T-helper 1 cell (primary cell): ENCODE measurements around the gene USP4.
A peak's percentile ranks its signal among the peaks of the same experiment; 100 is the strongest.
"Not testable (repeated sequence)": the region's sequence is repeated elsewhere in the genome, so short reads cannot be mapped to it uniquely, and the experiment has no call there.

Experiments used
- DNase-seq, 5 donors: peaks; one replicate each; pipeline ENCODE4 v3.0.0-alpha.2; 2012 to 2020
- total RNA-seq, 4 donors: gene quantifications; one replicate each; lab custom pipeline; 2026; lab: John Stamatoyannopoulos, UW

Gene USP4, protein sequence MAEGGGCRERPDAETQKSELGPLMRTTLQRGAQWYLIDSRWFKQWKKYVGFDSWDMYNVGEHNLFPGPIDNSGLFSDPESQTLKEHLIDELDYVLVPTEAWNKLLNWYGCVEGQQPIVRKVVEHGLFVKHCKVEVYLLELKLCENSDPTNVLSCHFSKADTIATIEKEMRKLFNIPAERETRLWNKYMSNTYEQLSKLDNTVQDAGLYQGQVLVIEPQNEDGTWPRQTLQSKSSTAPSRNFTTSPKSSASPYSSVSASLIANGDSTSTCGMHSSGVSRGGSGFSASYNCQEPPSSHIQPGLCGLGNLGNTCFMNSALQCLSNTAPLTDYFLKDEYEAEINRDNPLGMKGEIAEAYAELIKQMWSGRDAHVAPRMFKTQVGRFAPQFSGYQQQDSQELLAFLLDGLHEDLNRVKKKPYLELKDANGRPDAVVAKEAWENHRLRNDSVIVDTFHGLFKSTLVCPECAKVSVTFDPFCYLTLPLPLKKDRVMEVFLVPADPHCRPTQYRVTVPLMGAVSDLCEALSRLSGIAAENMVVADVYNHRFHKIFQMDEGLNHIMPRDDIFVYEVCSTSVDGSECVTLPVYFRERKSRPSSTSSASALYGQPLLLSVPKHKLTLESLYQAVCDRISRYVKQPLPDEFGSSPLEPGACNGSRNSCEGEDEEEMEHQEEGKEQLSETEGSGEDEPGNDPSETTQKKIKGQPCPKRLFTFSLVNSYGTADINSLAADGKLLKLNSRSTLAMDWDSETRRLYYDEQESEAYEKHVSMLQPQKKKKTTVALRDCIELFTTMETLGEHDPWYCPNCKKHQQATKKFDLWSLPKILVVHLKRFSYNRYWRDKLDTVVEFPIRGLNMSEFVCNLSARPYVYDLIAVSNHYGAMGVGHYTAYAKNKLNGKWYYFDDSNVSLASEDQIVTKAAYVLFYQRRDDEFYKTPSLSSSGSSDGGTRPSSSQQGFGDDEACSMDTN
- total RNA-seq: 70.7 to 111 (median 106) reads per million in 4 donors

DNA sequence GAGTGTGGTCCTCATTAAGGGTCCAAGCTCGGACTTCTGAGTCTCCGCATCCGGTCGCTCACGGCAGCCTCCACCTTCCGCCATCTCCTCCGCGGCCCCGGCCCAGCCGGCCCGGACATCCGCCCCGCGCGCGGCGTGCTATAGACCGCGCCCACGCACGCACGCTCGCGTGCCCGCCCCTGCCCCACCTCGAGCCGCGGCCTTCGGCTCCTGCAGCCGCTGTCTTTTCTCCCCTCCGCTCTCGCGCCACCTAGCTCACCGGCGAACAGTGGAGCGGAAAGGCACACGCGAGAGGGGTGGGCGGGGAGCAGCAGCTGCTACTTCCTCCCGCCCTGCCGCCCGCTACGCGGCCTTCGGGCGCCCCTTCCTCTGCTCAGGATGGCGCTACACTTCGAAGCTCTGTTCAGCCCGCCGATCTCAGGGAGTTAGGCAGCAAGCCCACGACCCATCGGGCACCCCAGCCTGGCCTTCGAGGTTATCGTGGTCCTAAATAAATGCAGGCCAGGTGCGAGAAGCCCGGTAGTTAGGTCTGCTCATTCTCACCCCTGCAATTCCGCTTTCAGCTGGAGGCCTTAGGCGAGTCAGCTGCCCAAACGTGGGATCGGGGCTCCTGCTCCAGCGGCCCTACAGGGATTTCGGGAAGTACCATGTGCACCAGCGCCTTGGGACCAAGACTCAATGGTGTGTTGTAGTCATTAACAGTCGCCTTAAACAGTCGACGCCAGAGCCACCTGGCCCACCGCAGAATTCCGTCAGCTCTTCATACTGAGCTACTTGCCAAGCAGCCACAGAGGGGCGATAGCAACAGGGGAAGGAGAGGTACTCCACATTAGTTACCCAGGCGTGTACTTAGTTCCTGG, at the start of gene USP4:
TSS of gene USP4 (minus strand) at position 113 of the 860 bp plus-strand sequence. CDS start at position 84, 29 bp downstream.
- DNase-seq: peak; percentile 78 to 97 (median 88)

DNA sequence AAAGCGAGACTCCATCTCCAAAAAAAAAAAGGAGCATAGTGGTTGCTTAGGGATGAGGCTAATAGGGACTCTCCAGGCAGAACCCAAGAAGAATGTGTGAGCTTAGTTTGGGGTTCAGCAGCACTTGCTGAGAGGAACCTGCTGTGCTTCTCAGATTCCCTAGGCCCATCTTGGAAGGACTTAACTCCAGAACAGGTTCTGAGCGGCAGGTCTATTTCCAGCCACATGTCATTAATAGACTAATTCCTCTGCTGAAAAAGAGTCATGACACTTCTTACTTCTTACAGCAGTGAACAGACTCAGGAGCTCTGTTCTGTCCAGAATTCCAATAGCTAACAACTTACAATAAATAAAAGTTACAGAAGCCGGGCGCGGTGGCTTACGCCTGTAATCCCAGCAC, 49.4 kb upstream of the USP4 start:
- DNase-seq: no peak

DNA sequence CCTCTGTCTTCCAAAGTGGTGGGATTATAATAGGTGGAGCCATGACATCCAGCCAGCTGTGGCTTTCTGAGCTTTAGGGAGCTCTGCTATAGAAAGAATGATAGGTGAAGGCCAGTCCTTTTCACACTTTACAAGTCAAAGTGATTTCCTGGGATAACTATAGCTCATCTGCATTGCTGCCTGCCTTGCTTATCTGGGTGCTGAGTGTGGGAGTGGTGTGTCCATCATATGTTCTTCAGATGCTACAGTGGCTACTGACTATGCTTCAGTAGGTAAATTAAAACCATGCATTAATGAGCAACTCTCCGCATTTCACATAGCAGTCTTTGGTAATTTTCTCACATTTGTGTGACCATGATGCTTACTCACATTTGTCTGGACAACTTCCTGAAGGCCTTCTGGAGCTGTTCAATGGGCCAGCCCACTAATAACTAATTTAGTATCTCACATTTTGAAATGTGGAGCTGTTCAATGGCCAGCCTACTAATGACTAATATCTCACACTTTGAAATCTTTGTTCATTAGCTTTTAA, 48.5 kb upstream of the USP4 start:
- no peak for DNase-seq

DNA sequence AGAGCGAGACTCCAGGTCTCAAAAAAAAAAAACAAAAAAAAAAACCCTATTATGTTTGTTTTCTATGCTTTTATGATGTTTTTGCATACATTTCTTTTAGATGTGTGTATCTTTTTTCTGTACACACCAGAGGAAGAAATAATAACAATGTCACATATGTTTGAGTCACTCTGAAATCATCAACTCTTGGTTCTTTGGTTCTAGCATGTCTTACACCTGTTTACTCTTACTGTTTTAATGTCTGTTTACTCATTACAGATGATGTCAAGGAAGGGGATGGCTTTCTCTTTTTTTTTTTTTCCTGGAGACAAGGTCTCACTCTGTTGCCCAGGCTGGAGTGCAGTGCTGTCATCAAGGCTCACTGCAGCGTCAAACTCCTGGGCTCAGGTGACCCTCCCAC, 47.9 kb upstream of the USP4 start:
- DNase-seq: no peak

DNA sequence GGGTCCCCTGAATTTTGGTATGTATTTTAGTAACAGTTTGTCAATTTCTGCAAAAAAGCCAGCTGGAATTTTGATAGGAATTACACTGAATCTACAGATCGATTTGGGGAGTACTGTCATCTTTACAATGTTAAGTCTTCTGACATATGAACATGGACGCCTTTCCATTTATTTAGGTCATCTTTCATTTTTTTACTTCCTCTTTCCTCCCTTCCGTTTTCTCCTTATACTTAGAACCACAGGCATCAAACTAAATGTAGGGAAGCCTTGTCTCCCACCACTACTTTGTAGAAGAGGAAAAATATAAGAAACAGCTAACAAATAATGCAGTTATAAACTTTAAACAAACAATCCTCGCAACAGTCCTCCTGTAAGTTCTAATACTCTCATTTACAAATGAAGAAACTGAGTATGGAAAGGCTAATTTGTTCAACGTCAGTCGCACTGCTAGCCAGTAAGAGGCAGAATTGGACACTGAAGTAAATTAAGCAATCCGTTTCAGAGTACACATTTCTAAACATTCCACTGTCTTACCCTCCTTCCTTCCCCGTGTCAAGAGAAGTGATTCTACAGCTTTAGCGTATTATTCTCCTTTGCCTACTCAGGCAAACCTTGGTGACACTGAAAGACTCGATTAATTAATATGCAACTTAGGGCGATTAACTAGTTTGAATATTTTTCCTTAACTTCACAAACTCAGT, 46.4 kb upstream of the USP4 start:
- no peak for DNase-seq

DNA sequence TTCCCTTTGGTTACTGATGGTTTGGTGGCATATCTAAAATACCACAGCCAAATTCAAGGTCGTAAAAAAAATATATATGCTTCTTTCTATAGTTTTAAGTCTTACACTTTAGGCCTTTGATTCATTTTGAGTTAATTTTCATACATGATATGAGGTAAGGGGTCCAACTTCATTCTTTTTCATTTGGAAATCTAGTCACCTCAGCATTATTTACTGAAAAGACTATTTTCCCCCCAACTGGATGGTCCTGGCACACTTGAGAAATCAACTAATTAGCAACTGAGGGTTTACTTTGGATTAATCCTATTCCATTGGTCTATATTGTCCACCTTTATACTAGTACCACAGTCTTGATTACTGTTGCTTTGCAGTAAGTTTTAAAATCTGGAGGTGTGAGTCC, 45.8 kb upstream of the USP4 start:
- DNase-seq: no peak

DNA sequence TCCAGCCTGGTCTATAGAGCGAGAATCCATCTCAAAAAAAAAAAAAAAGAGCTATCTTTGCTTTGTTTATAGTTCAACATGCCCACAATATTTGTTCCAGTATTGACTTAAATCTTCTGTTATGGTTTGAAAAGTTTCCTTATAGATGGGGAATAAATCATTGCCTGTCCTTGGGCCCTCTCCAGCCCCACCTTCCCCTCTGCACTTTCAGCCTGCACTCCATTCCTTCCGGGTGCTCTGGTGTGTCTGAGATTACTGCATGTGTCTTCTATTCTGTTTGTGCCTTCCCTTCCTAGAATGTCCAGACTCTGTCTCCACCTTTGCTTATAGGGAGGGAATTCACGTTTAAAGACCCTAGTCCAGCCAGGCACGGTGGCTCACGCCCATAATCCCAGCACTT, 43.5 kb upstream of the USP4 start:
- DNase-seq: no peak

DNA sequence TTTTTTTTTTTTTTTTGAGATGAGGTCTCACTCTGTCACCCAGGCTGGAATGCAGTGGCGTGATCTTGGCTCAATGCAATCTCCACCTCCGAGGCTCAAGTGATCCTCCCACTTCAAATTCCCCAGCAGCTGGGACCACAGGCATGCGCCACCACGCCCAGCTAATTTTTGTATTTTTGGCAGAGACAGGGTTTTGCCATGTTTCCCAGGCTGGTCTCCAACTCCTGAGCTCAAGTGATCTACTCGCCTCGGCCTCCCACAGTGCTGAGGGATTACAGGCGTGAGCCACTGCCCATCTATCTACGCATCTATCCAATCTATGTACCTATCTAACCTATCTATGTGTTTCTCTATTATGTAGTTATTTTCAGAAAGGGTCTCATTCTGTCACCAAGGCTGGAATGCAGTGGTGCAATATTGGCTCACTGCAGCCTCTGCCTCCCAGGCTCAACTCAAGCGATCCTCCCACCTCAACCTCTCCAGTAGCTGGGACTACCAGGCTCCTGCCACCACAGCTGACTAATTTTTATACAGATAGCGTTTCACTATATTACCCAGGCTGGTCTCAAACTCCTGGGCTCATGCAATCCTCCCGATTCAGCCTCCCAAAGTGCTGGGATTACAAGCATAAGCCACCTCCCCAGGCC, 38.5 kb upstream of the USP4 start:
- no peak for DNase-seq

DNA sequence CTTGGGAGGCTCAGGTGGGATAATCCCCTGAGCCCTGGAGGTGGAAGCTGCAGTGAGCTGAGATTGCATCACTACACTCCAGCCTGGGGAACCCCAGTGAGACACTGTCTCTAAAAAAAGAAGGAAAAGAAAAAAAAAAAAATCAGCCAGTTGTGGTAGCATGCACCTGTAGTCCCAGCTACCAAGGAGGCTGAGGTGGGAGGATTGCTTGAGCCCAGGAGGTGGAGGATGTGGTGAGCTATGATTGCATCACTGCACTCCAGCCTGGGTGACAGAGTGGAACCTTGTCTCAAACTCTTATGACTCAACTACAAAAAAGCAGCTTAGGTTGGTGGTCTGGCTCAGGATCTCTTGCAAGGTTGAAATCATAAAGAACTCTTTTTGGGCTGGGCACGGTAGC, 37.6 kb upstream of the USP4 start:
- DNase-seq: peak in 1 of 5 donors; percentile 77

DNA sequence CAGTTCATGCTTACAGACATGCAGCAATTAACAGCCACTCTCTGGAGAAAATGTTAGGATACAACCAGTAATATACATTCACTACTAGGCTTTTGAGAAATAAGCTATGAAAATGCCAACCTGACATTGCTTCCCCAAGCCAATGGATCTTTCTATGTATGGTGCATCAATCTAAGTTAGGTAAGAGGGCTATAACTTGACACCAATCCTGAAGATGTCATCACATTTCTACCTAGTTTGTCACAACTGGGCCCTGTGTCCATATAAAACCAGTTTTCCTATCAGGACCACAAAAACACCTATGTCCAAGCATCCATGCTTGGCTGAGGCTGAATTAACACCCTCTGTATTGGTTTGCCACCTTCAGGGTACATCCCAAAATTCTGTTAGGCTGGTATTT, 32.1 kb upstream of the USP4 start:
- DNase-seq: no peak

DNA sequence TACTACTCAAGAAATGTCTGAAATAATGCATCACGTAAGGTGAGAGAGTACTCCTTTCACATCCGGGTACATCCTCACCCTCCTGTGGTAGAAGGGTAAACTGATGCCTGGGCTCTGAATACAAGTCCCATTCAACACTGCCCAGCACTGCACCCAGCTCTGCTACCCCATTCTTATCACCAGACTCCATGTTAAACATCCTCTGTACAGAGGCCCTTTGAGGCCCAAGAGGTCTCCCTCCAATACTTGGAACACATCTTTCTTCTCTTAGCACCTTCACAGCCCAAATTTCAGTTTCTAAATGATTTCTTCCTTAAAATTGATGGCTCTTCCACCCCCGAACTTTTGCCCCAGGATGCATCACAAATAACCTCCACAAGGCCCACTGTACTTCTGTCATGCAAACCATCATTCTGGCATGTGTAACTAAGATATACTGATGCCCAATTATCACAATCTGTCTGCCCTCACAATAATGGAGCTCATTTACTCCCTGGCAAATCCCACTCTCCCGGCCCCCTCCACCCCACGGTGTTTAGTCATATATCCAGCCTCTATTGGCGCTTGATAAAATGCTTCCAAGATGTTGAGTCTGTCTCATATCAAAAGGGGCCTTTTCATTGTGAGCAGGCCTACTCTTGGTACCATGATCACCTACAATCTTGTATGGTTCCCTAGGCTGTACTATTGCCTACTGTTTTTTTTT, 30.9 kb upstream of the USP4 start:
- DNase-seq: no peak

DNA sequence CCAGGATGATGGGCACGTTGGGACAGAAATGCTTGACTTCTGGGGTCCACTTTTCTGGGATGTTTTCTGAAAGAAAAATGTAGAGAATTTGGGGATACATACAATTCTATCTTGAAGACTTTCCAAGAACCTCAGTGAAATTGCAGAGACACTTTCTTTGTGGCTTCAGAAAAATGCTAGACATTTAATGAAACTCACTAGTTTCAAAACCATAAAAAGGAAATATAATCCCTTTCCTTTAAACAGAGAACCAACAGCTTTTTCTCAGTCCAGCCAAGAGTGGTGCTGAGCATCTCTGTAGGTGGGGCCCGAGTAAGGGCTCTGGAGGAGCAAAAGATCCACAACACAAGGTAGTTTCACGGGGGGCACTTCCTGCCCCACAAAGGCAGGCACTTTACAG, 22.7 kb upstream of the USP4 start:
- DNase-seq: no peak

DNA sequence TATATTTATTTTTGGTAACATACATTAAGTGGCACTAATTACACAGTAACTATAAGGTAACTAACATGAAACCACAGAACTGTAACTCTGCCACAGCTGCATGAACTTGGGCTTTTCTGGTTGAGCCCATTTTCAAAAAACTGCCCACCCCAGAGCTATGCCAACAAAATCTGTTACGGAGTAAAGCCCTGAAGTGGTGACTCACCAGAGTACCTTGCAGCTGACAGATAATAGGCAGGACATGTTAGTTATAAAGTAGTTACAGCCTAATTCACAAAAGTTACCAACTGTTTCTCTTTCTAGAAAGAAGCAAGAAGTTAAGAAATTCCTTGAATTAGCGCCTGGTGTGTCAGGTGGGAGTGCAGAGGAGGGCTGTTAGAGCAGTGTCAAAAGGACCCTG, 19.8 kb upstream of the USP4 start:
- DNase-seq: no peak

DNA sequence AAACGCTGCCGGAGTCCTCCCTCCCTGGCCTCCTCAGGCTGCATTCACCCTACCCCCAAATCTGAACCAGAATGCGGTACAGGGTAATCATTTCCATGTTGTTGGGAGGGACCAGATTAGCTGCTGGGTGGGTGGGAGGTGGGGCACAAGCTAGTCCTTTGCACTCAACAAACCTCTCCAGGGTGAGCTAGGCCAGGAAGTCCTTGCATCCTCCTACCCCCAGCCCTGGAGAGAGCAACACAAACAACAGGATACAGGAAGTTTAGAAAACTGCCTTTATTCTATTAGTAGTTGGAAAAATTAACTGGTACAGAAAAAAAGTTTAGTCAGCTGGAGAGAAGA, 19.0 kb upstream of the USP4 start:
- no peak for DNase-seq

DNA sequence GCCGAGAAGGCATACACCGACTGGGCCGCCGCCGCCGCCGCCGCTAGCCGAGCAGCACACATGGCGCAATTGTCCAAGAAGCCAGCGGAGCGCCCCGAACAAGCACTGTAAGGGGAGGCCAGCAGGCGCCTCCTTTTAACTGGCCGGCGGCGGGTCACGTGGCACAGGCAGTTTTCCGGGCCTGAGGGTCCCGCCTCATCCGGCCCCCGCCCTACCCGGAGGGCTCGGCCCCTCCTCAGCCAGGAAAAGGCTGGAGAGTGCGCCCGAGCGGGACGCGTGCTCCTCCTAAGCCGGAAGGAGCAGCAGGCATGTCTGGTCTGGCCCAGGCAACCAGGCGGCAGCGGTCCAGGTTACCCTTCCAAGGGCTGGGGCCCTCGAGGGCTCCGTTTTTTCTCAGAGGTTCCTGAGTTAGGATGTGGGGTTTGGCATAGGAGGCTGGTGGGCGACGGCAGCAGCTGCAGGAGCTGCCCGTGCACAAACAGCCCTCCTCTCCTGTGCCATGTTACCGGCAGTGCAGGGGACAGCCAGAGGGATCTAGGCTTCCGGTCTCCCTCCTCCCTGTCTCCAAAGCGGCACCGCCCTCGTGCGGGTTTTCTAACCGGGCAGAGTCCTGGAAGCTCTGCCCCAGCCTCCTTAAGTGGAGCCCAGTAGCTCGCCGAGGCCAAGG, 18.5 kb upstream of the USP4 start, which contains the start of gene GPX1:
TSS of gene GPX1 (minus strand) at position 137 of the 667 bp plus-strand sequence. CDS start at position 62, 75 bp downstream.
- DNase-seq: peak; percentile 56 to 79 (median 67)

DNA sequence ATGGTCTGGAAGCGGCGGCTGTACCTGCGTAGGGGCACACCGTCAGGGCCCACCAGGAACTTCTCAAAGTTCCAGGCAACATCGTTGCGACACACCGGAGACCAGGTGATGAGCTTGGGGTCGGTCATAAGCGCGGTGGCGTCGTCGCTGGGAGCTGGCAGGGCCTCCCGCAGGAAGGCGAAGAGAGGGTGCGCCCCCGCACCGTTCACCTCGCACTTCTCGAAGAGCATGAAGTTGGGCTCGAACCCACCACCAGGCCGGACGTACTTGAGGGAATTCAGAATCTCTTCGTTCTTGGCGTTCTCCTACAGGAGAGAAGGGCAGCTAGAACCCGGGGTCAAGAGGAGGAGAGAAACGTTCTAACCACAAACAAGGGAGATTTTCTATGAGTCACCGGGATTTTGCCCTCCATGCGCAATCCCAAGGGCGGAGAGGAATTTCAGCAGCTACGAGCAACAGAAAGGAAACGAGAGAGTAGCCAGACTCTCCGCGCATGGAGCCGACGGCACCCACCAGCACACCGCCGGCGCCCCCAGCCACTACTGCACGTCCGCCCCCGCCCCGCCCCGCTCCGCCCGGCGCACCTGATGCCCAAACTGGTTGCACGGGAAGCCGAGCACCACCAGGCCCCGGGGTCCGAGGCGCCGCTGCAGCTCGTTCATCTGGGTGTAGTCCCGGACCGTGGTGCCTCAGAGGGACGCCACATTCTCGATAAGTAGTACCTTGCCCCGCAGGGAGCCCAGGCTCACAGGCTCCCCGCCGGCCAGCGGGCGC, 17.8 kb upstream of the USP4 start:
- DNase-seq: peak; percentile 25 to 49 (median 29)

DNA sequence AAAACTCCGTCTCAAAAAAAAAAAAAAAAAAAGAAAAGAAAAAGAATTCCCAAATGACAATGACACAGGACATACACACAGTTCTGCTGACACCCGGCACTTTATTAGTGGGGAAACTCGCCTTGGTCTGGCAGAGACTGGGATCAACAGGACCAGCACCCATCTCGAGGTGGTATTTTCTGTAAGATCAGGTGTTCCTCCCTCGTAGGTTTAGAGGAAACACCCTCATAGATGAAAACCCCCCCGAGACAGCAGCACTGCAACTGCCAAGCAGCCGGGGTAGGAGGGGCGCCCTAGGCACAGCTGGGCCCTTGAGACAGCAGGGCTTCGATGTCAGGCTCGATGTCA, 17.2 kb upstream of the USP4 start:
- not testable (repeated sequence) for DNase-seq

DNA sequence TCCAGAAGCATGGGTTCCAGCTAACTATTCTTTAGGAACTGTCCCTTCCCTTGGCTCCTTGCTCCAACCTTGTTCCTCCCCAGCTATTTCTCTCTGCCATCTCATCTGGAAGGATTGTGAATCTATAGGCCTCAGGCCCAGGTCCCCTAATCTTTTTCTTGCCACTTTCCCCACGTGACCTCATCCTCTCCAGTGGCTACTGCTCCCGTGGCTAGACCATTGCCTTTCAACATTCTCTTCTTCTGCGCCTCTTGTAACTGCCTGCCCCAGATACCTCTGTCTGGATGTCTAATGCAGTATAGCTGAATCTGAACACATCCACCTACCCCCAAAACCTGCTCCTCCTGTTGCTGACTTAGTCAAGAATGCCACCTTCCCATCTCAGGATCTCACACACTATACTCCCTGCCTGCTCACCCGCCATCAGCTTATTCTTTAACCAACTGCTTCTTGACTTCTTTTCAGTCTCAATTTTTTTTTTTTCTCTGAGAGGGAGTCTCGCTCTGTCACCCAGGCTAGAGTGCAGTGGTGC, 13.1 kb upstream of the USP4 start:
- DNase-seq: no peak

DNA sequence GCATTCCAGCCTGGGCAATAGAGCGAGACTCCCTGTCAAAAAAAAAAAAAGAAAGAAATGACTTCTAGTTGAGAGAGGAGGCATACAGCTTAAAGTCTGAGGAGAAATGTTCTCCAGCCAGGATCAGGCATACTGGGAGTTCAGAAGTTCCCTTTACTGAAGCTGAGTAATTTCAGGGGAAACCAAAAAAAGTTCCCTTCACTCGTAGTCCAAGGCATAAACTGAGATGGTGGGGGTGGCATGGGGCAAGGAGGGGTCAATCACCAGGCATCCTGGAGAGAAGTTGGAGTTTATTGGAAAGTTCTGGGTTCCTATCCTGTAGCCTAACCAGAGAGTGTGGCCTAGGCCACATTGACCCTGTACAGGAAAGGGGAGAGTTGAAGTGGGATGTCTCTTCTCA, 12.4 kb upstream of the USP4 start:
- no peak for DNase-seq
